Measurements from ENCODE around the gene PDE4A.
A peak's percentile ranks its signal among the peaks of the same experiment; 100 is the strongest.

Gene PDE4A

DNA sequence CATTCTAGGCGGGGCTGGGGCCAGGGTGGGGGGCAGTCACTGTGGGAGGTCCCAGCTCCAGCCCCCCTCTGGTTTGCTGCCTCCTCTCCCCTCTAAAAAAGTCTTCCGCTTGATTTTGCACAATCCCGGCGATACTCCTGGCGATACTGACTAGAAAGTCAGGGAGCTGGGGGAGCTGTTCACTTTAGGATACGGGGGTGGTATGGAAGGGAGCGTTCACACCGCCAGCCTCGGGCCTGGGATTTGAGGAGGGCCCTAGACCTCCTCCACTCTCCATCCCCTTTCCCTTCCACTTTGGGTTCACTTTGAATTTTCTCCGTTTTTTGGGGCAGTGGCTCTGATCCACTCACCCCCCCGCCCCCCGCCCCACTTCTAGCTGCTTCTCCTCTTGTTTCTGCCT is 47.8 kb downstream of the PDE4A start:
- no peak for DNase-seq

DNA sequence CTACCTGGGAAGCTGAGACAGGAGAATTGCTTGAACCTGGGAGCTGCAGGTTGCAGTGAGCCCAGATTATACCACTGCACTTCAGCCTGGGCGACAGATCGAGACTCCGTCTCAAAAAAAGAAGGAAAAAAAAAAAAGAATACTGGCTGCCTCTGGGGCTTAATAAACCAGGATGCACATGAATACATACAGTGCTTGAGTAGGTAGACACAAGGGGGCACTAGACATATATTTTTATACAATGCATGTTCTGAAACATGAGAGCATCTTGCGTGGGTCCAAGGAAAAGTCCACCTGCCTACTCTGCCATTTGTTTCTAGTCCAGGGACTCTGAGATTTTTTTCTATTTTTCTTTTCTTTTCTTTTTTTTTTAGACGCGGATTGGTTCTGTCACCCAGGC is 51.6 kb downstream of the PDE4A start:
- DNase-seq = peak; percentile 48

DNA sequence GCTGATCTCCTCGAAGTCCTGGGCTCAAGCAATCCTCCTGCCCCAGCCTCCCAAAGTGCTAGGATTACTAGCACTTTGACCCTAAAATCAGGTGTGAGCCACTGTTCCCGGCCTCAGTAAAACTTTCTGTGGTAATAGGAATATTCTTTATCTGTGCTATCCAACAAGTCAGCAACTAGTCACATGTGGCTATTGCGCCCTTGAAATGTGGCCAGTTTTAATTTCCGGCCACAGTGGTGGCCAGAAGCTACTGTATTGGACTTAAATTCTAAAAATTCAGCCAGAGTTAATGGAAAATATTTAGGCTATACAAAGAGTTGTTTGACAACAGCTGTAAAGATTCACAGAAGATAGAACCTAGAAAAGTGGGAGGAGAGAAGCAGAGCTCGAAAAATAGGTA is 52.9 kb downstream of the PDE4A start:
- DNase-seq = no peak

DNA sequence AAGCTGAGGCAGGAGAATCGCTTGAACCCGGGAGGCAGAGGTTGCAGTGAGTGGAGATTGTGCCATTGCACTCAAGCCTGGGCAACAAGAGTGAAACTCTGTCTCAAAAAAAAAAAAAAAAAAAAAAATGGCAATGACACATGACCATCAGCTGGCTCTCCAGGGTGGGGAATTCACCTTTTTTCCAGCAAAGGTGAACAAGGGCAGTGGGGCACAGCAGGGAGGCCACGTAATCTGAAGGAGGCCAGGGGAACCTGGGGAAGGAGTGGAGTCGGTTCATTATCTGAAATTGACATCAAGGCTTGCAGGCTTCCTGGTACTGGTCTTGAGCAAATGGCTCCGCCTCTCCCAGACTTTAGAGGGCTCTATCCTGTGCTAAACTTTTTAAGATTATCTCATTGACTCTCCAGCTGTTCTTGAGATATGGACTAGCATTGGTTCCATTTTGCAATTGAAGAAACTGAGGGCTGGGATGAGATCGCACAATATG is 54.7 kb downstream of the PDE4A start:
- no peak for DNase-seq

GRCh38 chr19:10478476-10478875 is 58.1 kb downstream of the PDE4A start:
- DNase-seq = no peak

GRCh38 chr19:10478903-10479384 is 58.6 kb downstream of the PDE4A start:
- DNase-seq = peak; percentile 93

- DNase-seq = no peak
These were observed 66.2 kb downstream of the PDE4A start for GRCh38 chr19:10486551-10486950.

DNA sequence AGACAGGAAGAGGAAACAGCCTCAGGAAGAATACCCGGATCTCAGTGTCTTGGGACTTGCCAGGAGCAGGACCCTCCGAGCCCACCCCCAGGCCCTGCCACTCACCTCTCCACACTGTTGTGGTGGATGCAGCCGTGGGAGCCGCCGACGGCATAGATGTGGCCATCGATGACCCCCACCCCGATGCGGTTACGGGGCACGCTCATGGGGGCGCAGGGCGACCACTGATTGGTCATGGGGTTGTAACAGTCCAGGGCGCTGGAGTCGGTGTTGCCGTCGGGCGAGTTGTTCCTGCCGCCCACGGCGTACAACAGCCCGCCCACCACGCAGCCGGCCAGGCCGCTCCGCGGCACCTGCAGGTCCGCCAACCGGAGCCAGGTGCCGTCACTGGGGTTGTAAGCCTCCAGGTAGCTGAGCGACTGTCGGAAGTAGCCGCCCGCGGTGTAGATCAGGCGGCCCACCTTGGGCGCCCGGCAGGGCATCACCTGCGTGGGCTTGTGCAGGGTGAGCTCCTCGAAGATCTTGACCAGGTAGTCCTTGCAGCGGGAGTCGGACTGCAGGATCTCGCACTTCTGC is 71.2 kb downstream of the PDE4A start:
- no peak for DNase-seq

GRCh38 chr19:10497371-10497770 is 77.0 kb downstream of the PDE4A start:
- DNase-seq = no peak

DNA sequence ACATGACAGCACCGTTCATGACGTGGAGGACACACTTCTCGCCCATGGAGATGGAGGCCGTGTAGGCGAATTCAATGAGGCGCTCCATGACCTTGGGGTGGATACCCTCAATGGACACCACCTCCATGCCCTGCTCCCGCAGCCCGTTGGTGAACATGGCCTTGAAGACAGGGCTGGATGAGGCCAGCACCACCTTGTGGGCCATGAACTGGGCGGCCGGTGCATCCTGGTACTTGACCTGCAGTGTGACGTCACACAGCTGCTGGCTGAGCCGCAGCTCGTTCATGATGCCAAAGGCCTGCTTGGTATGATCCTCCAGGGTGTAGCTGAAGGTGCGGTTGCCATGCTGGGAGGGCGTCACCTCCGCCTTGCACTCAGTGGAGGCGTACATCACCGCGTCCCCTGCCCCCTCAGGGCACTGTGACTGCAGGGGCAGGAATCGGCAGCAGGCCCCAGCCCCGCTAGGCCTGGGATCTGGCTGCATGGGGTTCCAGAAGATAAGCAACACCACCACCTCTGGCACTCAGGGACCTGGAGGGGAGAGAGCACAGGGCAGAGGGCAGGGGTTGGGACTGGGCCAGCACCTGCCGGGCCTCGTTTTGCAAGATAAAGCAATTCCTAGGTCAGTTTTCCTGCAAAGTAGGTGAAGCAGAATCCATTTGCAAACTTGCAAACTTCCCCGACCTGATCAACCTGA is 79.4 kb downstream of the PDE4A start:
- no peak for DNase-seq

DNA sequence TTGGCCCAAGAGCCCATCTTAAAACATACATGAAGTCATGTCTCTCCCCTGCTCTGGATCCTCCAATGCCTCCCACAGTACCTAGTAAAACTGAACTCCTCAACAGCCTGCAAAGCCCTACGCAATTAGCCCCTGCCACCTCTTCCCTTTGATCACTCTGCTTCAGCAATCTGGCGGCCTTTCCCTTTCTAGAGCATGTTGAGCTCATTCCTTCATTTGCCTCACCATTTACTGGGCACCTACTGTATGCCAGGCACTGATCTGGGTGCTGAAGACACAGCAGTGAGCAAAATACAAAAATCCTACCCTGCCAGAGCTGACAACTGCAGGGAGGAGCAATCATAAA is 79.9 kb downstream of the PDE4A start:
- no peak for DNase-seq

- DNase-seq = peak; percentile 95
These were observed 81.7 kb downstream of the PDE4A start for GRCh38 chr19:10501971-10502523.

DNA sequence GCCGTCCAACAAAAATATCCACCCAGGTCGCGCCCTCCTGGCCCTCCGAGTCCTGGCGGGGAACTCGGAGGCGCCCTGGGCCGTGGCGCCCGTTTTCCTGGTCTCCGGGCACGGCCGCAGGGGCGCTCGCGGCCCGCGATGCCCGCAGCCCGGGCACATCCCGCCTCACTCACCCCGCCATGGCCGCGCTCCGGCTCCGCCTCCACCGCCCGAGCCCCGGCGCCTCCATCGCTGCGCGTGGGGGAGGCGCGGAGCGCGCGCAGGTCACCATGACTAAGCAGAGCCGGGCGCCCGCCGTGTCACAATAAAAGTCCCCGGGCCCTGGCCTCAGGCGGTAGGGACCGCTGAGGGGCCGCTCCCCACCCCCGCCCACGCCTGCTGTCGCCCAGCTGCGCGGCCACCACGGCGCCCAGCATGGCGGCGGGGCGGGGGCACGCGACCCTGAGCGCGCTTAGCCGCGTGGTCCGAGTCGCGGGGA is 82.2 kb downstream of the PDE4A start:
- peak; percentile 88 for DNase-seq

DNA sequence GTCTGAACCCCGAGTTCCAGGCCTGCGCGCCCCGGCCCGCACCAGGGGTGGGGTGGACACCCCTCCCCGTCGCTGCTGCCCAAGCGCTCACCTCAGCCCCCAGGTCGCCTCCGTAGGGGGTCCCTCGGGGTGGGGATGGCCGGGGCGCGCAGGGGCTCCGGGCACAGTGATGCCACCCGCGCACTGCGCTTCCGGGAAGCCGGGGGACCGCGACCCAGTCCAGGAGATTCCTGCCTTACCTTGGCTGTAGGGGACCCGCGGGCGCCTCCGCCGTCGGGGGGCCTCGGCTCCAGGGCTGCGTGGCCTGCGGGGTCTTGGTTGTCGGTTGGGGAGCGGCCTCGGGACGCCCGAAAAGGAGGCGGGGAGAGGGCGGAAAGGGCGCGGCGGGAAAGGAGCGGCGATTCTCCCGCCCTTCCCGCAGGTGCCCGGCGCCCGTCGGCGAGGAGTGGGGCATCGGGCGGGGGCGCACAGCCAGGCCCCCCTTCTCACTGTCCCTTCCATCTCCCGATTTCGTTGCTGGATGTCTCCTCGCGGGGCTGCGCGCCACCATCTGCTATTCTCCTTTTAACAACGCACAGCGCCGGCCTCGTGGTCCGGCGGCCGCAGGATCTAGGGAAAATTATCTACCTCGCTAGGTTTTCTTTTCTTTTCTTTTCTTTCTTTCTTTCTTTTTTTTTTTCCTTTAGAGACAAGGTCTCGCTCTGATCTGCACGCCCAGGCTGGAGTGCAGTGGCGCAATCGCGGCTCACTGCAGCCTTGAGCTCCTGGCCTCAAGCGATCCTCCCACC is 82.9 kb downstream of the PDE4A start, which contains the start of gene KEAP1:
Gene KEAP1, minus strand, starts transcription at position 355 of the 788 bp plus-strand sequence. CDS start 3,323 bp downstream, outside the sequence.
- DNase-seq = no peak

GRCh38 chr19:10505583-10506229 is 85.4 kb downstream of the PDE4A start:
- DNase-seq = peak; percentile 50

- DNase-seq = no peak
These were observed 87.7 kb downstream of the PDE4A start for GRCh38 chr19:10508036-10508435.

GRCh38 chr19:10508707-10509106 is 88.4 kb downstream of the PDE4A start:
- DNase-seq = no peak

DNA sequence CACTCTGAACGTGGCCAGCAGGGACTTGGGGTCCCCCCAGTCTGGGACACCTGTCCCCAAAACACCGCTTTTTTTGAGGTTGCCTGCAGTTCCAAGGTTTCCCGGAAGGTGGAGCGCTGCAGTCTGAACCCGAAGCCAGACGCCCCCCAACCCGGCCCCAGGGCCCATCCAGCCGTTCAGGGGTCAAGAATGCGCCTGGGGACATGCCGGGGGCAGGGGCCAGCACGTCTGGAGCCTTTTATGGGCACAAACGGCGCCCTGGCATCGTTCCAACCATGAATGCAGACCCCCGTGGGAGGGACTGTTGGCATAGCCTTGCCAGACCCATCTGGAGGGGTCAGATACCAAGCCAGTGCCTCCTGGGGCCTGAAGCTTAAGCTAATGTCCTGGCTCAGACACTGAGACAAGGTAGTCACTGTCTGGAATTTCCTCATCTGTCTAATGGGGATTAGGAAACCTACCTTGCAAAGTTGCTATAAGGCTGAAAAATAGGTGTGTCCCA is 90.0 kb downstream of the PDE4A start:
- no peak for DNase-seq

GRCh38 chr19:10513223-10513622 is 92.9 kb downstream of the PDE4A start:
- DNase-seq = no peak

DNA sequence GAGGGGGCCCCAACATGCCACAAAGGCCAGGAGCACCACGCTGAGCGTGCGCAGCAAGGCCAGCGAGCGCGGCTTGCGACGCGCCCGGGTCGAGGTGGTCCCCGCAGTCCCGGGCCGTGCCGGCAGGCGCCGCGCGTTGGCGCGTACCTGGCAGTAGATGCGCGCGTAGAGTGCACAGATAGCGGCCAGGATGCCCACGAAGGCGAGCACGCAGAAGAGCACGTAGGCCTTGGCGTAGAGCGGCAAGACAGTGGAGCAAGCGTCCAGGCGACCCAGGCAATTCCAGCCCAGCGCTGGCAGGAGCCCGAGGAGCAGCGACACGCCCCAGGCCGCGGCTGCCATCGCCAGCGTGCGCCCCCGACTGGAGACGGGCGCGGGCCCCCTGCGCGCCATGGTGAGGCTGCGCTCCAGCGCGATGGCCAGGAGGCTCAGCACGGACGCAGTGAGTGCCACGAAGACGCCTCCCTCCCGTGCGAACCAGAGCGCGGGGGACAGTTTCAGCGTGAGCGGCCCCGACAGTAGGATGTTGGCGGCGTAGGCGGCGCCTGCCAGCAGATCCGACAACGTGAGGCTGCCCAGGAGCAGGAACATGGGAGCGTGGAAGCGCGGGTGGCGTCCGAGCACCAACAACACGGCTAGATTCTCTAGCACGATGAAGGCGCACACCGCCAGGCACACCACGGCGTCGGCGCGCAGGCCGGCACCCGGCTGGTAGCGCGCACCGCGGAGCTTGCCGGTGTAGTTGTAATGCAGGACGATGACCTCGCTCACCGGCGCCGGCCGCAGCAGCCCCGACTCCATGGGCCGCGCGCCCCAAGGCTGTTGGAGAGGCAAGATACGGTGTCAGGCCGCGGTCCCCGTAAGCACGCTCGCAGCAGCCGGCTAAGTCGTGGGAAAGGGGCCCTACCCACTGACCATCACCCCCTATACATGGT is 94.1 kb downstream of the PDE4A start:
- no peak for DNase-seq

GRCh38 chr19:10516064-10516385 is 95.7 kb downstream of the PDE4A start:
- DNase-seq = no peak
